CD4-positive, alpha-beta T cell (primary cell): ENCODE results near the gene TBC1D14. TPM values are rescaled to one million over a fixed set of nuclear protein-coding genes. Genes with fewer than 3 reads are reported as not detected.

Experiments used
- ATAC-seq: fragments of 200-7000 bp; cut with Tn5 transposase; one replicate; pipeline ENCODE4 v1.10.0; 2022; ENCODE audit warnings: mild to moderate bottlenecking; ENCODE audit not compliant: poor library complexity
- CTCF ChIA-PET: fragments of 350-600 bp; sonication (Branson Sonifier 250); formaldehyde crosslinking; loops from one replicate; lab custom pipeline; 2021; ENCODE audit warnings: antibody characterized with exemption, inconsistent platforms; lab: Charles Lee
- POLR2A ChIA-PET: fragments of 350-600 bp; sonication (Branson Sonifier 250); formaldehyde crosslinking; loops from one replicate; lab custom pipeline; 2021; ENCODE audit warnings: antibody characterized with exemption, inconsistent platforms; lab: Charles Lee
- DNase-seq, 14 experiments: peaks; one replicate each; pipeline ENCODE4 v3.0.0-alpha.2; 2013 to 2020; ENCODE audit warnings: mixed read lengths in 2 of 14
- H3K27ac ChIP-seq, 2 donors: one replicate each; pipeline versions ENCODE4 v1.5.1 to v1.7.0; 2013; ENCODE audit warnings: low read length in 2 of 2, low read depth in 1 of 2, mild to moderate bottlenecking in 1 of 2
- H3K27me3 ChIP-seq, 2 experiments: 1 replicate in 1 of 2; 2 replicates in 1 of 2; pipeline versions ENCODE4 v1.6.1 to v1.7.0; 2013; ENCODE audit warnings: low read length in 2 of 2, control low read depth in 1 of 2, mild to moderate bottlenecking in 1 of 2, moderate library complexity in 1 of 2; ENCODE audit not compliant: insufficient read depth in 2 of 2, control insufficient read depth in 1 of 2
- H3K36me3 ChIP-seq: one replicate; pipeline ENCODE4 v1.6.1; 2013; ENCODE audit warnings: low read length, control low read depth; ENCODE audit not compliant: insufficient read depth
- H3K4me1 ChIP-seq: one replicate; pipeline ENCODE4 v1.6.1; 2013; ENCODE audit warnings: low read length, control low read depth; ENCODE audit not compliant: insufficient read depth
- H3K4me3 ChIP-seq: one replicate; pipeline ENCODE4 v1.5.1; 2013; ENCODE audit warnings: mild to moderate bottlenecking, low read length, moderate library complexity
- H3K9me3 ChIP-seq, 2 experiments: 1 replicate in 1 of 2; 2 replicates in 1 of 2; pipeline versions ENCODE4 v1.6.1 to v1.7.0; 2013; ENCODE audit warnings: low read length in 2 of 2, mild to moderate bottlenecking in 2 of 2, control low read depth in 1 of 2, moderate library complexity in 1 of 2; ENCODE audit not compliant: control insufficient read depth in 1 of 2, insufficient read depth in 1 of 2
- H3K27ac Mint-ChIP-seq: one replicate; pipeline ENCODE4 v1.8.0; 2020; ENCODE audit warnings: mixed read lengths
- H3K27me3 Mint-ChIP-seq: one replicate; pipeline ENCODE4 v1.8.0; 2021; ENCODE audit warnings: mixed read lengths
- H3K36me3 Mint-ChIP-seq: one replicate; pipeline ENCODE4 v1.8.0; 2021; ENCODE audit warnings: low read depth, mixed read lengths
- H3K4me1 Mint-ChIP-seq: one replicate; pipeline ENCODE4 v1.8.0; 2021; ENCODE audit warnings: low read depth, mixed read lengths
- H3K4me3 Mint-ChIP-seq: one replicate; pipeline ENCODE4 v1.8.0; 2020; ENCODE audit warnings: mild to moderate bottlenecking, mixed read lengths
- H3K9me3 Mint-ChIP-seq: one replicate; pipeline ENCODE4 v1.8.0; 2020; ENCODE audit warnings: mixed read lengths
- CTCF ChIP-seq: fragments of 200-600 bp; IDR thresholded peaks from one replicate; pipeline ENCODE4 v1.8.0; 2022; ENCODE audit warnings: antibody characterized with exemption, mild to moderate bottlenecking
- intact Hi-C, 2 experiments: fragments of 100-400 bp; cut with DNase I in 1 of 2; cut with micrococcal nuclease in 1 of 2; formaldehyde crosslinking; loops; one replicate each; pipeline versions ENCODE4 v1.15.1 to v1.9.0; 2023 to 2025; cut with DNase I, micrococcal nuclease
- total RNA-seq, 174 experiments: library from RNA in 2 of 174; stranded (reverse) in 2 of 174; gene quantifications; one replicate each; pipeline ENCODE4 v1.2.3 and lab custom pipeline; 2021 to 2026

TBC1D14 gene
- total RNA-seq, 2 experiments from 2014 or later: 31.2 to 34.1 TPM

- Mint-ChIP-seq H3K9me3 (no peaks in the 10 kb centered on the region), H3K4me1 (peaks cover 8% of the 10 kb centered on the region), H3K4me3 (no peak overlapping the region), H3K36me3 (peaks cover 77% of the 10 kb centered on the region), H3K27me3 (no peaks in the 10 kb centered on the region), H3K27ac (no peak overlapping the region)
- peaks cover 75% of the 10 kb centered on the region for H3K36me3 ChIP-seq
- no peak for DNase-seq
- CTCF ChIA-PET: no interaction called here
- H3K4me3 ChIP-seq: no peak overlapping the region
- no peak overlapping the region for H3K27ac ChIP-seq
- H3K9me3 ChIP-seq: no peaks in the 10 kb centered on the region
- intact Hi-C loops: no loop called here
- ATAC-seq: no peak
- peaks cover 15% of the 10 kb centered on the region for H3K4me1 ChIP-seq
- no peaks in the 10 kb centered on the region for H3K27me3 ChIP-seq
- TF ChIP-seq CTCF: no peak
- POLR2A ChIA-PET: no interaction called here
These were observed 91.0 kb downstream of the TBC1D14 start for GRCh38 chr4:7000421-7001176.

- Mint-ChIP-seq H3K4me1 (peaks cover 8% of the 10 kb centered on the region), H3K36me3 (peaks cover 82% of the 10 kb centered on the region), H3K27ac (no peak overlapping the region), H3K4me3 (no peak overlapping the region), H3K9me3 (no peaks in the 10 kb centered on the region), H3K27me3 (no peaks in the 10 kb centered on the region)
- no peak overlapping the region for H3K4me3 ChIP-seq
- ChIA-PET POLR2A (no interaction called here), CTCF (no interaction called here)
- no peaks in the 10 kb centered on the region for H3K27me3 ChIP-seq
- no peaks in the 10 kb centered on the region for H3K9me3 ChIP-seq
- peaks cover 78% of the 10 kb centered on the region for H3K36me3 ChIP-seq
- intact Hi-C loops: no loop called here
- ATAC-seq: no peak
- TF ChIP-seq CTCF: no peak
- no peak overlapping the region for H3K27ac ChIP-seq
- H3K4me1 ChIP-seq: peaks cover 15% of the 10 kb centered on the region
- no peak for DNase-seq
These were observed 91.6 kb downstream of the TBC1D14 start for GRCh38 chr4:7001271-7001670.

- Histone ChIP-seq H3K27me3 (no peaks in the 10 kb centered on the region), H3K36me3 (peaks cover 80% of the 10 kb centered on the region), H3K27ac (no peak overlapping the region), H3K4me1 (peaks cover 15% of the 10 kb centered on the region), H3K9me3 (no peaks in the 10 kb centered on the region), H3K4me3 (no peak overlapping the region)
- no peaks in the 10 kb centered on the region for H3K9me3 Mint-ChIP-seq
- no peak overlapping the region for H3K27ac Mint-ChIP-seq
- DNase-seq (peak in 1 of 14 experiments; percentile 5), ATAC-seq (no peak)
- peaks cover 8% of the 10 kb centered on the region for H3K4me1 Mint-ChIP-seq
- H3K27me3 Mint-ChIP-seq: no peaks in the 10 kb centered on the region
- ChIA-PET POLR2A (no interaction called here), CTCF (no interaction called here)
- intact Hi-C loops: no loop called here
- no peak for TF ChIP-seq CTCF
- peaks cover 84% of the 10 kb centered on the region for H3K36me3 Mint-ChIP-seq
- no peak overlapping the region for H3K4me3 Mint-ChIP-seq
These were observed 92.7 kb downstream of the TBC1D14 start for GRCh38 chr4:7002336-7002735.
